ENCODE data around the gene CAPN9.

The CAPN9 gene

GRCh38 chr1:230800891-230801840 lies 54.0 kb downstream of the CAPN9 start:
- no peaks in the 10 kb centered on the region for H3K4me1 ChIP-seq (ENCODE audit: control insufficient read depth, insufficient read depth, low read length)
- no peak overlapping the region for H3K4me3 ChIP-seq (ENCODE audit: low read length)
- no peak overlapping the region for H3K9ac ChIP-seq (ENCODE audit: low read length)
- H3K9me3 ChIP-seq (ENCODE audit: control insufficient read depth, low read length), result no peaks in the 10 kb centered on the region
- peaks cover 4% of the 10 kb centered on the region for H3K36me3 ChIP-seq (ENCODE audit: control insufficient read depth, insufficient read depth, low read length)
- H3K27me3 ChIP-seq (ENCODE audit: control insufficient read depth, insufficient read depth, low read length), result no peaks in the 10 kb centered on the region

GRCh38 chr1:230804396-230804795 lies 57.2 kb downstream of the CAPN9 start:
- H3K4me3 ChIP-seq (ENCODE audit: low read length), result no peak overlapping the region
- H3K27me3 ChIP-seq (ENCODE audit: control insufficient read depth, insufficient read depth, low read length), result no peaks in the 10 kb centered on the region
- no peaks in the 10 kb centered on the region for H3K9me3 ChIP-seq (ENCODE audit: control insufficient read depth, low read length)
- H3K4me1 ChIP-seq (ENCODE audit: control insufficient read depth, insufficient read depth, low read length), result no peaks in the 10 kb centered on the region
- no peaks in the 10 kb centered on the region for H3K36me3 ChIP-seq (ENCODE audit: control insufficient read depth, insufficient read depth, low read length)
- H3K9ac ChIP-seq (ENCODE audit: low read length), result no peak overlapping the region

GRCh38 chr1:230806552-230806951 lies 59.4 kb downstream of the CAPN9 start:
- H3K4me1 ChIP-seq (ENCODE audit: control insufficient read depth, insufficient read depth, low read length), result no peaks in the 10 kb centered on the region
- H3K9me3 ChIP-seq (ENCODE audit: control insufficient read depth, low read length), result no peaks in the 10 kb centered on the region
- no peak overlapping the region for H3K9ac ChIP-seq (ENCODE audit: low read length)
- no peak overlapping the region for H3K4me3 ChIP-seq (ENCODE audit: low read length)
- H3K36me3 ChIP-seq (ENCODE audit: control insufficient read depth, insufficient read depth, low read length), result no peaks in the 10 kb centered on the region
- H3K27me3 ChIP-seq (ENCODE audit: control insufficient read depth, insufficient read depth, low read length), result no peaks in the 10 kb centered on the region

- Histone ChIP-seq H3K9me3 (ENCODE audit: control insufficient read depth, low read length) (no peaks in the 10 kb centered on the region), H3K4me3 (ENCODE audit: low read length) (no peak overlapping the region), H3K36me3 (ENCODE audit: control insufficient read depth, insufficient read depth, low read length) (no peaks in the 10 kb centered on the region), H3K27me3 (ENCODE audit: control insufficient read depth, insufficient read depth, low read length) (no peaks in the 10 kb centered on the region), H3K4me1 (ENCODE audit: control insufficient read depth, insufficient read depth, low read length) (no peaks in the 10 kb centered on the region), H3K9ac (ENCODE audit: low read length) (no peak overlapping the region)
These were observed 59.8 kb downstream of the CAPN9 start for GRCh38 chr1:230807029-230807428.

- Histone ChIP-seq H3K27me3 (ENCODE audit: control insufficient read depth, insufficient read depth, low read length) (no peaks in the 10 kb centered on the region), H3K4me1 (ENCODE audit: control insufficient read depth, insufficient read depth, low read length) (no peaks in the 10 kb centered on the region), H3K4me3 (ENCODE audit: low read length) (no peak overlapping the region), H3K9me3 (ENCODE audit: control insufficient read depth, low read length) (no peaks in the 10 kb centered on the region), H3K36me3 (ENCODE audit: control insufficient read depth, insufficient read depth, low read length) (no peaks in the 10 kb centered on the region), H3K9ac (ENCODE audit: low read length) (no peak overlapping the region)
These were observed 60.5 kb downstream of the CAPN9 start for GRCh38 chr1:230807561-230808280.

GRCh38 chr1:230808281-230808872 lies 61.2 kb downstream of the CAPN9 start:
- Histone ChIP-seq H3K9ac (ENCODE audit: low read length) (no peak overlapping the region), H3K27me3 (ENCODE audit: control insufficient read depth, insufficient read depth, low read length) (no peaks in the 10 kb centered on the region), H3K9me3 (ENCODE audit: control insufficient read depth, low read length) (no peaks in the 10 kb centered on the region), H3K4me1 (ENCODE audit: control insufficient read depth, insufficient read depth, low read length) (no peaks in the 10 kb centered on the region), H3K4me3 (ENCODE audit: low read length) (no peak overlapping the region), H3K36me3 (ENCODE audit: control insufficient read depth, insufficient read depth, low read length) (no peaks in the 10 kb centered on the region)

GRCh38 chr1:230809256-230809990 lies 62.2 kb downstream of the CAPN9 start:
- Histone ChIP-seq H3K4me1 (ENCODE audit: control insufficient read depth, insufficient read depth, low read length) (no peaks in the 10 kb centered on the region), H3K36me3 (ENCODE audit: control insufficient read depth, insufficient read depth, low read length) (no peaks in the 10 kb centered on the region), H3K4me3 (ENCODE audit: low read length) (no peak overlapping the region), H3K9me3 (ENCODE audit: control insufficient read depth, low read length) (no peaks in the 10 kb centered on the region), H3K9ac (ENCODE audit: low read length) (no peak overlapping the region), H3K27me3 (ENCODE audit: control insufficient read depth, insufficient read depth, low read length) (no peaks in the 10 kb centered on the region)

GRCh38 chr1:230812568-230812967 lies 65.4 kb downstream of the CAPN9 start:
- no peak overlapping the region for H3K9ac ChIP-seq (ENCODE audit: low read length)
- no peaks in the 10 kb centered on the region for H3K9me3 ChIP-seq (ENCODE audit: control insufficient read depth, low read length)
- H3K4me3 ChIP-seq (ENCODE audit: low read length), result no peak overlapping the region
- H3K36me3 ChIP-seq (ENCODE audit: control insufficient read depth, insufficient read depth, low read length), result no peaks in the 10 kb centered on the region
- H3K4me1 ChIP-seq (ENCODE audit: control insufficient read depth, insufficient read depth, low read length), result no peaks in the 10 kb centered on the region
- H3K27me3 ChIP-seq (ENCODE audit: control insufficient read depth, insufficient read depth, low read length), result no peaks in the 10 kb centered on the region

GRCh38 chr1:230814949-230815692 lies 67.9 kb downstream of the CAPN9 start:
- no peak overlapping the region for H3K4me3 ChIP-seq (ENCODE audit: low read length)
- no peaks in the 10 kb centered on the region for H3K9me3 ChIP-seq (ENCODE audit: control insufficient read depth, low read length)
- no peak overlapping the region for H3K9ac ChIP-seq (ENCODE audit: low read length)
- no peaks in the 10 kb centered on the region for H3K27me3 ChIP-seq (ENCODE audit: control insufficient read depth, insufficient read depth, low read length)
- H3K36me3 ChIP-seq (ENCODE audit: control insufficient read depth, insufficient read depth, low read length), result no peaks in the 10 kb centered on the region
- H3K4me1 ChIP-seq (ENCODE audit: control insufficient read depth, insufficient read depth, low read length), result no peaks in the 10 kb centered on the region

GRCh38 chr1:230816018-230816417 lies 68.8 kb downstream of the CAPN9 start:
- H3K27me3 ChIP-seq (ENCODE audit: control insufficient read depth, insufficient read depth, low read length), result no peaks in the 10 kb centered on the region
- no peaks in the 10 kb centered on the region for H3K9me3 ChIP-seq (ENCODE audit: control insufficient read depth, low read length)
- no peaks in the 10 kb centered on the region for H3K36me3 ChIP-seq (ENCODE audit: control insufficient read depth, insufficient read depth, low read length)
- no peak overlapping the region for H3K9ac ChIP-seq (ENCODE audit: low read length)
- no peaks in the 10 kb centered on the region for H3K4me1 ChIP-seq (ENCODE audit: control insufficient read depth, insufficient read depth, low read length)
- no peak overlapping the region for H3K4me3 ChIP-seq (ENCODE audit: low read length)

GRCh38 chr1:230818367-230818766 lies 71.2 kb downstream of the CAPN9 start:
- Histone ChIP-seq H3K4me1 (ENCODE audit: control insufficient read depth, insufficient read depth, low read length) (no peaks in the 10 kb centered on the region), H3K9ac (ENCODE audit: low read length) (no peak overlapping the region), H3K36me3 (ENCODE audit: control insufficient read depth, insufficient read depth, low read length) (no peaks in the 10 kb centered on the region), H3K9me3 (ENCODE audit: control insufficient read depth, low read length) (no peaks in the 10 kb centered on the region), H3K4me3 (ENCODE audit: low read length) (no peak overlapping the region), H3K27me3 (ENCODE audit: control insufficient read depth, insufficient read depth, low read length) (no peaks in the 10 kb centered on the region)
